GM19025 (cell line): Measurements from ENCODE around the gene PCDH1.

Experiments used
- ATAC-seq: cut with Tn5 transposase; IDR thresholded peaks from one replicate; pipeline ENCODE4 v1.9.1; 2021; ENCODE audit warnings: mild to moderate bottlenecking, low read depth, moderate library complexity; ENCODE audit not compliant: unreplicated experiment

Gene PCDH1

DNA sequence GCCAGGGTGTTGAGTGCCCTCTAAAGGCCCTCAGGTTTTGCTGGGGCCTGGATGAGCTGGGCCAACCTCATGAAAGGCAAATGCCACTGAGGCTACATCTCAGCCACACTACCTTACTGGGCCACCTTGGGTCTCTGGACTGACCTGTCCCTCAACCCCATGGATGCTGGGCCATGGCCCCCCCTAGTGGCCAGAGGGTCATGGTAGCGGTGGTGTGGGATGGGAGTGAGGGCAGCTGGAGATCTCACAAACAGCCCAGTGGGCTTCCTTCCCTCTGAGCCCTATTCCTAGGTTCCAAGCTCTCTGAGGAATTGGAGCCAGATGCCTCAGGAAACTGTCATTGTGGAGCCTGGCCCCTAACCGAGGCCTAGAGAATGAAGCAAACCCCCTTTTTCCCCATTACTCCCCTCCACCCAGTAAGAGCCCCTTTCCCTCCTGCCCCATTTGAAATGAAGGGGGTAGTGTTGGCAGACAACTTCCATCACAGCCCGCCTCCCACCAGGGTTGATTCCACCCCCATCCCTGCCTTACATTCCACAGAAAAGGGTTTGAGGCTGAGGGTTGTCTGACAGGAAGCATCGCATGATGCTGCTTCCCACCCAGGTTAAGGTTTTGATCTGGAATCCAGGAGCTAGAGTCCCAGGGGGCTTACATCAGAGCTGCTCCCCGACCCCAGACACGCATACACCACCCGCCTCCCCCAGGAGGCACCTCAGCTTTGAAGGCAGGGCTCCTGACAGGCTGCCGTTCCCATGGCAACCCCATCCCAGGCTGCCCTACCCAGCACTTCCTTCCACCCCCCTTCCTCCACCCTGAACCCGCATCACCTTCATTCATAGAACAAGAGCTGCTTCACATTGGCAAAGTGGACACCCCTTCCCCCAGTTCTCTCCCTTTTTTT, 63.9 kb downstream of the PCDH1 start:
- ATAC-seq, result no peak

DNA sequence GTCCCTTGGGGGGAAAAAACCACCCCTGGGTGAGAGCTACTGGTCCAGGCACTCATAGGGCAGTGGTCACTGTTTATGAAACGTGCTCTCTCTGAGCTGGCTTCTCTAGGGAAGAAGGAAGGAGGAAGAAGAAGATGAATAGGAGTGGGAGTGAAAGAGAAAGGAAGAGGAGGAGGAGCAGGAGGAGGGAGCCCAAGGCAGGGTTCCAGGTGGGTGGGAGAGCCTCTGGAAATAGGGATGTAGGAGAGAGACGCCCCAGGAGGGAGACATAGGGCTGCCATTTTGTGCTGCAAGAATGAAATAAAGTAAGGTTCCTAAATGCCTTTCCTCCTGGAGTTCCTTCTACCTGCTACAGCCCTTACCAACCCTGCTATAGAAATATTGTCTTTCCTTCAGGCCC, 65.7 kb downstream of the PCDH1 start:
- no peak for ATAC-seq

DNA sequence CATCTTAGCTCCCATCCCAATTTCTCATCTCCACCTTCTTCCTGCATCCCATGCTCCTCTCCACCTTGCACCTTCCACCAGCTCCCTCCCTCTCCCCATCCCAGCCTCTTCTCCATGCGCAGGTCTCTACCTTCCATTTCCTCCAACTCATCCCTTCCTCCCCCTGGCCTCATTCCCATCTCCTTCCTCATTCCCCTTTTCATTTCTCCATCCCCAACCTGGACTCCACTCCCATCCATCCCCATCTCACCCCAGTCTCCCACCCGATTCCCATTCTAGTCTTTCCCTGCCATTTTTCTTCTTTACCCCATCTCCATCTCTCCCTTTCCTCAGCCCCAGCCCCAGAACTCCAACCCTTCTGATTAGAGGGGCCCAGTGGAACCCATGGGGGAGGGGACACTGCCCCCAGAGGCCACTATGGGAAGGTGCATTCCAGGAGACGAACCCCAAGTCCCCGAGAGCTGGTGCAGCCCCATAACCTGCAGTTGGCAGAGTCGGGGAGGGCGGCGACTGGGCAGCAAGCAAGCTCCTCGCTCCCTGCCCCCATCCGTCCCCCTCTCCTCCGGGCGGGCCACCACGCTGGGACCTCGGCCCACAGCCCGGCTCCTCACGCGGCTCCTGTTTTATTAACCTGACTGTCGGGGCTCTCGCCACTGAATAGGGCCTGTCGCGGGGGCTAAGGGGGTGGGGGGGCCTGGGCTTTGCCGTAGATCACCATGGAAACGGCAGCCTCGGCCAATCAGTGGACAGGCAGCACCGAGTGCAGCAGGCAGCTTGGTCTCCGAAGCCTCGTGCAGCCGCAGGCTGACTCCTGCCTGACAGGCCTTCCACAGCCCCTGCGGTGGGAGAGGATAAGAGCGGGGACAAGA, 66.7 kb downstream of the PCDH1 start:
- ATAC-seq, result no peak

GRCh38 chr5:141810702-141811101, 67.5 kb downstream of the PCDH1 start:
- ATAC-seq, result no peak

GRCh38 chr5:141809380-141810096, 68.7 kb downstream of the PCDH1 start:
- no peak for ATAC-seq

- ATAC-seq, result no peak
Observed at GRCh38 chr5:141808857-141809256, 69.4 kb downstream of the PCDH1 start.

- ATAC-seq, result no peak
Observed at GRCh38 chr5:141807732-141808131, 70.5 kb downstream of the PCDH1 start.

DNA sequence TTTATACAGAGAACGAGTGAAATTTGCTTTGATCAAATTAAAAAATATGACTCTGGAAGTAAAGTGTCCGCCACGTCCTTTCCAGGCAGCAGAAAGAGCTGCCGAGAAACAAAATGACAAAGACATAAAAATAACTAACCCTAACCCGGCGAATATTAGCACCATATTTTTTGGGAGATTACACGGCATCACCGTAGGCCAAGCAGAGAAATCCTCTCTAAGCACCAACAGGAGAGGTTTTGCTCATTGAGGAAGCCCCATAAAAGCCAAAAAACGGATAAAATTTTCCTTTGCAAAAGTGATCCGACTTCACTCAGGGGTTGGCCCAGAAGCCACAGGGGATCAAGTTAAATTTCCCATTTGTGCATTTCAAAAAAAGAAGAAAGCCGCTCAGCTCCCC, 70.9 kb downstream of the PCDH1 start:
- no peak for ATAC-seq

GRCh38 chr5:141806626-141807025, 71.6 kb downstream of the PCDH1 start:
- ATAC-seq, result no peak

- ATAC-seq, result no peak
Observed at GRCh38 chr5:141805874-141806595, 72.2 kb downstream of the PCDH1 start.

DNA sequence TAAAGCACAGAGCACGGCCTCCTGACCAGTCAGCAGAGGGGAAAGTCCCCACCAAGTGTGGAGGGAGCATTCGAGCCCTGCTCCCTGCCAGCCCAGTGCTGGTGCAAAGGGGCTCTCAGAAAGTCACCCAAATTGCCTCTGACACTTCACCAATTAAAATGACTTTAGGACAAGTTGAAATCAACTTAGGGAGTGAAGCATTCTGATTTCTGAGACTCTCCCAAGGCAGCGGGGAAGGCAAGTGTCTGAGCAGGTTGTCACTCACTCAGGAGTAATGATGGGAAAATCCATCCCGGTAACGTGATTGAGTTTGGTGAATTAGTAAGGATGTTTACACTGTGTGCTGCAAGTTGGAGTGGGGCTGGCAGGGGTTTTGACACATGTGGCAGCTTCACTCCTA, 73.7 kb downstream of the PCDH1 start:
- no peak for ATAC-seq
